Hematopoietic multipotent progenitor cell treated with erythropoietin and hydrocortisone succinate and interleukin-3 and kit ligand, for 17 days (in vitro differentiated cells): ENCODE measurements around the gene SLAIN2.
"Not testable (repeated sequence)": the region's sequence is repeated elsewhere in the genome, so short reads cannot be mapped to it uniquely, and the experiment has no call there.

Source experiments
- DNase-seq: peaks from one replicate; pipeline ENCODE4 v3.0.0-alpha.2; 2015; ENCODE audit warnings: low spot score

SLAIN2 gene

GRCh38 chr4:48445704-48446103 is 104.4 kb downstream of the SLAIN2 start:
- peak; percentile 34 for DNase-seq

DNA sequence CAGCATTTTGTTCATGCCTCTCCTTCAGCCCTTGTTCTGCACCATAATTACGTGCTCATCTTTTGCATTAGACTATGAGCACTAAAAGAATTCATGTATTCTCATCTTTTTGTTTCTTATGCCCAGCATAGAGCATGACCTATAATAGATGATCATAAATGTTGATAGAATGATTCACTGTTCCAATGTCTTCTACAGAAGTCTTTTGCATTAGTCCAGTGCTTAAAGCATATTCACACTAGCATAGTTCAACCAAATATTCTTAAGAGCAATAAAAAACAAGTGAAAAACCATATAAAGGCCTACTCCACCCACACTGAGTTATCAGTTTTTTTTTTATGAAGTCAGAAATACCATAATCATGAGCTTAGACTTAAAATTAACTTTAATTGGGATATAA is 105.3 kb downstream of the SLAIN2 start:
- DNase-seq, result no peak

DNA sequence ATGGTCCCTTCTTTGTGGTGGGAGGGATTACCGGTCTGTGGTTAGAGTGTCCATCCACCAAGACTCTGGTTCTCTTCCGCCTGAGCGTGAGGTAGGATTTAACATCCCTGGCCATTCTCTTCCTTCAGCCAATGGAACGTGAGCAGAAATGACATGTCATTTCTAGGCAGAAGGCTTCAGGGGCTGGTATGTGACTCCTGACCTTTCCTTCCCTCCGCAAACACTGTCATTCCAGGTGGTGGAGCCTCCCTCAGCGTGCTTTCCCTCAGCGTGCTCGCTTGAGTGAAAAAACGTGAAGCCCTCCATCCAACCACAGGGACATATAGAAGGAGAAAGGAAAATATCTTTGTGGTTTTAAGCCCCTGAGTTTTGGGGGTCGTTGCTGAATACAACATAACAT is 107.8 kb downstream of the SLAIN2 start:
- DNase-seq, result no peak

DNA sequence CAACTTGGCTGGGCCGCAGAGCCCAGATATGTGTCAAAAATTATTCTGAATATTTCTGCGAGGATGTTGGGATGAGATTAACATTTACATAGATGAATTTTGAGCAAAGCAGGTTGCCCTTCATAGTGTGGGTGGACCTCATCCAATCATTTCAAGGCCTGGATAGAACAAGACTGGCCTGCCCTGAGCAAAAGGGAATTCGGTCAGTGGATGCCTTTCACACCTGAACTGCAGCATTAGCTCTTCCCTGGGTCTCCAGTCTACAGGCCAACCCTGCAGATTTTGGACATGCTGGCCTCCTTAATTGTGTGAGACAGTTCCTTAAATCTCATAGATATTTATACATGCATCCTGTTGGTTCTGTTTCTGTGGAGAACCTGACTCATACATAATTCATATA is 109.4 kb downstream of the SLAIN2 start:
- no peak for DNase-seq

DNA sequence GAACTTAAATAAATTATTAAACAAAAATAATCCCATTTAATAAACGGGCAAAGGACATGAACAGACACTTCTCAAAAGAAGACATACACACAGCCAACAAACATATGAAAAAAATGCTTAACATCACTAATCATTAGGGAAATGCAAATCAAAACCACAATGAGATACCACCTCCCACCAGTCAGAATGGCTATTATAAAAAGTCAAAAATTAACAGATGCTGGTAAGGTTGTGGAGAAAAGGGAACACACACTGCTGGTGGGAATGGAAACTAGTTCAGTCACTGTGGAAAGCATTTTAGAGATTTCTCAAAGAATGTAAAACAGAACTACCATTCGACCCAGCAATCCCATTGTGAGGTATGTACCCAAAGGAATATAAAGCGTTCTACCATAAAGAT is 110.3 kb downstream of the SLAIN2 start:
- not testable (repeated sequence) for DNase-seq

- no peak for DNase-seq
These were observed 113.3 kb downstream of the SLAIN2 start for GRCh38 chr4:48454591-48454990.

GRCh38 chr4:48461000-48461399 is 119.7 kb downstream of the SLAIN2 start:
- no peak for DNase-seq

DNA sequence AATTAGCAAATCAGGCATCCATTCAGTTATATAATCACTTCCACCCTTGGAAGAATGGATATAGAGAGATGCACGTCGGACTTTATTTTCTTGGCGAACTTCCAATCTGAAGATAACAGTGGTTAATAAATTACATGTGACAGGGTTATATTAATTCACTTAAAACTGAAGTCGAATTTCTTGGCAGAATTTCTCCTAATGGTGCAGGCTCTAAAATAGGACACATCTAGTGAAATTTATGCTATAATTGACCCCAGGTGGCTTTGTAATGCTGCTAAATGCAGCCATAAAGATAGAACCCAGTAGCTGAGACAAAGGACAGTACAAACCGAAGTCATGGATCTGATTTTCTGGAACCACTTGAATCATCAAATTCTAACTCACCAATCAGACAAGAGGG is 121.0 kb downstream of the SLAIN2 start:
- no peak for DNase-seq

DNA sequence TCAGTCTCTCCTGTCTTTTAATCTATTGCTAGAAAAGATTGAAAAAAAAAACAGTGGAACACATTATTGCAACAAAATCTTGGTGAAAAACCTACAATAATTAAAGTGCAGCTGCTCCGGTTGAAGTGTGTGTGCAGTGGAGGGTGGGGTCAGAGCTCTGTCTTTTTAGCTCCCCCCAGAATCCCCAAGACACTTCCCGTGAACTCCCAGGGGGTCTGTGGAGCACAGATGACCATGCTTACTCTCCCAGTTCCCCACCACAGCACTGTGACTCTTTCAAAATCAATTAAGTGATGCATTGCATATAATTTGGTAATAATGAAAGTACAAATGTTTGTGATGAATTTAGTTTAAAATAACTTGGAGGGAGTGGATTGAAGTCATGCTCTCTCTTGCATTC is 126.1 kb downstream of the SLAIN2 start:
- no peak for DNase-seq

- DNase-seq, result no peak
These were observed 126.6 kb downstream of the SLAIN2 start for GRCh38 chr4:48467891-48468290.

- no peak for DNase-seq
These were observed 128.8 kb downstream of the SLAIN2 start for GRCh38 chr4:48470137-48470536.

GRCh38 chr4:48470570-48470969 is 129.2 kb downstream of the SLAIN2 start:
- no peak for DNase-seq

DNA sequence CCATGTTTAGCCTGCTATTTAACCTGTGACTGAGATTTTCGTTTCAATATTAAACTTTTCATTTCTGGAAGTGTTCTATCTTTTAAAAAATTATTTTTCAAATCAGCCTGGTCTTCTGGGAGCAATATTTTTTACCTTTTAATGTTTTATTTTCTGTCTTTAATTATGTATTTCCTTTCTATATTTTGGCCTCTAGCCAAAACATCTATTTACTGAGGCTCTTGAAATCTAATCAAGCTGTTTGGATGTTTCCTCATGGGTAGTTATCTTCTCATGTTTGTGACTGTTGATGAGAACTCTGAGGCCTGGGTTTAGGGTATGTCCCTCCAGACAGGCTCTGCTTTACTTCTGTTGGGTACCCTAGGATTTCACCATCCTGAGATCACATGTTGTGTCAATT is 131.5 kb downstream of the SLAIN2 start:
- no peak for DNase-seq

- DNase-seq, result no peak
These were observed 134.4 kb downstream of the SLAIN2 start for GRCh38 chr4:48475770-48476169.
